Stomach (tissue), 9 donors: ENCODE measurements around the gene LAMTOR1. TPM values are rescaled to one million over a fixed set of nuclear protein-coding genes. Genes with fewer than 3 reads are reported as not detected.
A peak's percentile ranks its signal among the peaks of the same experiment; 100 is the strongest.

ENCODE experiments used
- DNase-seq, 2 donors: peaks; one replicate each; pipeline versions ENCODE4 v3.0.0 to v3.0.0-alpha.2; 2013 to 2019
- H3K27ac ChIP-seq, 5 donors: fragments of 200-600 bp in 4 of 5; sonication (generic) in 4 of 5; one replicate each; pipeline ENCODE4 v1.5.1; 2013 to 2019; ENCODE audit warnings: mild to moderate bottlenecking in 1 of 5, moderate library complexity in 1 of 5
- H3K27me3 ChIP-seq, 3 donors: fragments of 200-600 bp; sonication (generic); one replicate each; pipeline ENCODE4 v1.5.1; 2017 to 2019; ENCODE audit warnings: mixed run types in 1 of 3
- H3K36me3 ChIP-seq, 4 donors: fragments of 200-600 bp; sonication (generic); 1 replicate in 3 of 4; 2 replicates in 1 of 4; pipeline ENCODE4 v1.5.1; 2016 to 2019
- H3K4me1 ChIP-seq, 4 donors: fragments of 200-600 bp; sonication (generic); one replicate each; pipeline ENCODE4 v1.5.1; 2016 to 2019
- H3K4me3 ChIP-seq, 4 donors: fragments of 200-600 bp; sonication (generic) in 3 of 4; one replicate each; pipeline ENCODE4 v1.5.1; 2016 to 2019; ENCODE audit warnings: mild to moderate bottlenecking in 1 of 4
- H3K9me3 ChIP-seq, 4 donors: fragments of 200-600 bp; sonication (generic); one replicate each; pipeline ENCODE4 v1.5.1; 2016 to 2019
- EP300 ChIP-seq: sonication (generic); formaldehyde crosslinking; IDR thresholded peaks from one replicate; pipeline ENCODE4 v1.6.1; 2017; ENCODE audit warnings: antibody characterized with exemption
- POLR2A ChIP-seq, 4 donors: fragments of 450-650 bp; IDR thresholded peaks; one replicate each; pipeline ENCODE4 v1.6.1; 2016; ENCODE audit warnings: antibody characterized with exemption in 4 of 4, control low read depth in 2 of 4, mild to moderate bottlenecking in 1 of 4, moderate library complexity in 1 of 4
- POLR2AphosphoS5 ChIP-seq, 3 donors: sonication (generic); formaldehyde crosslinking; IDR thresholded peaks; one replicate each; pipeline ENCODE4 v1.6.1; 2016; ENCODE audit warnings: antibody characterized with exemption in 3 of 3
- WGBS, 5 donors: extraction: QIAGEN DNeasy Blood & Tissue Kit in 3 of 5; methylation state at CpG; one replicate each; pipeline versions ENCODE4 v1.1.5 to v1.1.7; 2013 to 2018; 5-methylcytosine and 5-hydroxymethylcytosine counted together
- intact Hi-C: fragments of 100-400 bp; cut with DNase I; formaldehyde crosslinking; loops from one replicate; pipeline ENCODE4 v1.15.1; 2023; ENCODE audit warnings: low total_unique reads
- polyA plus RNA-seq, 3 donors: library from polyadenylated mRNA; stranded (reverse); fragments of 200-250 nt; gene quantifications; one replicate each; pipeline ENCODE4 v1.2.3, GENCODE V29; 2013
- total RNA-seq, 5 donors: library from RNA; depleted of rRNA; stranded (reverse); fragments of >200 nt; gene quantifications; one replicate each; pipeline versions ENCODE4 v1.1.0 to v1.2.3, GENCODE V29; 2014 to 2016
- TF ChIP-seq, protein P1 (sequence below), 7 experiments: fragments of 450-650 bp in 4 of 7; fragments of 200-600 bp in 3 of 7; sonication (generic) in 3 of 7; IDR thresholded peaks; one replicate each; pipeline ENCODE4 v1.5.1; 2016 to 2019; ENCODE audit warnings: antibody characterized with exemption in 7 of 7, control low read depth in 2 of 7, mild to moderate bottlenecking in 1 of 7
- donor health status: healthy with polysubstance abuse.
- donor health status: Bipolar disorder and iron deficiency.
- donor health status: healthy.

The LAMTOR1 gene
- total and polyA plus RNA-seq, 8 donors: 3.5 to 159 (median 94.3) TPM

- H3K4me1 ChIP-seq: no peaks in the 10 kb centered on the region
- no peaks in the 10 kb centered on the region for H3K9me3 ChIP-seq
- H3K27ac ChIP-seq: peak overlapping the region in 2 of 5 donors; percentile 9 to 57
- TF ChIP-seq POLR2AphosphoS5 (IDR thresholded peaks at IDR 0.05): no peak
- no peak for TF ChIP-seq POLR2A (IDR thresholded peaks at IDR 0.05)
- TF ChIP-seq, protein P1, sequence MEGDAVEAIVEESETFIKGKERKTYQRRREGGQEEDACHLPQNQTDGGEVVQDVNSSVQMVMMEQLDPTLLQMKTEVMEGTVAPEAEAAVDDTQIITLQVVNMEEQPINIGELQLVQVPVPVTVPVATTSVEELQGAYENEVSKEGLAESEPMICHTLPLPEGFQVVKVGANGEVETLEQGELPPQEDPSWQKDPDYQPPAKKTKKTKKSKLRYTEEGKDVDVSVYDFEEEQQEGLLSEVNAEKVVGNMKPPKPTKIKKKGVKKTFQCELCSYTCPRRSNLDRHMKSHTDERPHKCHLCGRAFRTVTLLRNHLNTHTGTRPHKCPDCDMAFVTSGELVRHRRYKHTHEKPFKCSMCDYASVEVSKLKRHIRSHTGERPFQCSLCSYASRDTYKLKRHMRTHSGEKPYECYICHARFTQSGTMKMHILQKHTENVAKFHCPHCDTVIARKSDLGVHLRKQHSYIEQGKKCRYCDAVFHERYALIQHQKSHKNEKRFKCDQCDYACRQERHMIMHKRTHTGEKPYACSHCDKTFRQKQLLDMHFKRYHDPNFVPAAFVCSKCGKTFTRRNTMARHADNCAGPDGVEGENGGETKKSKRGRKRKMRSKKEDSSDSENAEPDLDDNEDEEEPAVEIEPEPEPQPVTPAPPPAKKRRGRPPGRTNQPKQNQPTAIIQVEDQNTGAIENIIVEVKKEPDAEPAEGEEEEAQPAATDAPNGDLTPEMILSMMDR (IDR thresholded peaks at IDR 0.05): no peak
- TF ChIP-seq EP300: no peak
- intact Hi-C loops: no loop called here
- 76 to 86% (median 78%) methylated on average over 2 of the region's 2 CpGs for WGBS, 5 donors
- peaks cover 0 to 8% (median 0%) of the 10 kb centered on the region in 3 donors for H3K27me3 ChIP-seq
- no peaks in the 10 kb centered on the region for H3K36me3 ChIP-seq
- DNase-seq: no peak
- no peak overlapping the region for H3K4me3 ChIP-seq
These were observed 29.5 kb upstream of the LAMTOR1 start for GRCh38 chr11:72132646-72133045.

DNA sequence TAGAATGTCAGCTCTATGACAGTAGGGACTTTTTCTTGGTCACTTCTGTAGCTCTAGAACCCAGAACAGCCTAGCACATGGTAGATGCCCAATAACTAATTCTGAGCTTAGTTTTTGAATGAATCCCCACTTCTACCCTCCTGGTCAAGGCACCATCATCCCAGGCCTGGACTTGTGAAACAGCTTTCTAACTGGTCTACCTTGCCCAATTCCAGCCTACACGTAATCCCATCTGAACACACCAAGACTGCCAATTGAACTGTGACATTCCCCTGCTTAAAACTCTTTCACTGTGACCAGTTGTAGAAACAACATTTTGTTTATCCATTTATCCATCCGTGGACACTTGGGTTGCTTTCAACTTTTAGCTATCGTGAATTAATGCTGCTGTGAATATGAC lies 26.3 kb upstream of the LAMTOR1 start:
- WGBS, 5 donors: 85 to 88% (median 85%) methylated on average over 3 of the region's 3 CpGs
- intact Hi-C loops: no loop called here

DNA sequence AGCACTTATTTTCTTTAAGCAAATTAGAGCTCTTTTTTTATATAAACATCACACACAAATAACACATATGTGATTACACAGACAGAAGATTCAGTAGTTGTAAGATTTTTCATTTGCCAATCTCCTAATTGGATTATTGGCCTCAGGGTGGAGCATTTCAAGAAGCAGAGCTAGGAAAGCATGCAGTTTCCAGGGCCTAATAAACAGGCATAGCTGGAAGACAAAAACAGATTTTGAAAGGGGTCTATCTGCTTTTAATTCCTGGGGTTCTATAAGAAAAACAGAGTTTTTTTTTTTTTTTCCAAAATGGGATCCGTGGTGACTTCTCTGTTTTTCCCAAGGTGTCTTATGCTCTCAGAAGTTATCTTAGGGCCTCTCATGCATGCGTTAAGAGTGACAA lies 24.8 kb upstream of the LAMTOR1 start:
- intact Hi-C loops: no loop called here
- no peak for DNase-seq
- TF ChIP-seq EP300 (no peak), POLR2A (IDR thresholded peaks at IDR 0.05) (no peak)
- TF ChIP-seq, protein P1 (IDR thresholded peaks at IDR 0.05): no peak
- Histone ChIP-seq H3K27ac (no peak overlapping the region), H3K9me3 (no peaks in the 10 kb centered on the region), H3K27me3 (no peaks in the 10 kb centered on the region), H3K36me3 (no peaks in the 10 kb centered on the region), H3K4me3 (no peak overlapping the region), H3K4me1 (no peaks in the 10 kb centered on the region)
- 49 to 74% (median 62%) methylated on average over 2 of the region's 2 CpGs for WGBS, 5 donors

More for the DNA sequence above, 26.3 kb upstream of the LAMTOR1 start:
- TF ChIP-seq, protein P1 (IDR thresholded peaks at IDR 0.05): no peak
- TF ChIP-seq POLR2A (IDR thresholded peaks at IDR 0.05) (no peak), EP300 (no peak), POLR2AphosphoS5 (IDR thresholded peaks at IDR 0.05) (no peak)
- H3K27ac ChIP-seq: no peak overlapping the region
- H3K4me1 ChIP-seq: no peaks in the 10 kb centered on the region
- H3K36me3 ChIP-seq: no peaks in the 10 kb centered on the region
- H3K4me3 ChIP-seq: no peak overlapping the region
- DNase-seq: no peak
- no peaks in the 10 kb centered on the region for H3K27me3 ChIP-seq
- no peaks in the 10 kb centered on the region for H3K9me3 ChIP-seq

GRCh38 chr11:72125956-72126355 lies 22.9 kb upstream of the LAMTOR1 start:
- Histone ChIP-seq H3K4me3 (no peak overlapping the region), H3K9me3 (no peaks in the 10 kb centered on the region), H3K27ac (no peak overlapping the region), H3K36me3 (no peaks in the 10 kb centered on the region), H3K27me3 (no peaks in the 10 kb centered on the region), H3K4me1 (no peaks in the 10 kb centered on the region)
- DNase-seq: no peak
- no peak for TF ChIP-seq POLR2AphosphoS5 (IDR thresholded peaks at IDR 0.05)
- TF ChIP-seq EP300: no peak
- TF ChIP-seq, protein P1 (IDR thresholded peaks at IDR 0.05): no peak
- no peak for TF ChIP-seq POLR2A (IDR thresholded peaks at IDR 0.05)
- intact Hi-C loops: no loop called here
- WGBS, 5 donors: 51 to 70% (median 54%) methylated on average over 1 of the region's 1 CpG
